Measurements from ENCODE around the gene IFNGR2.

GRCh38 chr21:33418691-33419090, 15.5 kb downstream of the IFNGR2 start:
- TF ChIP-seq CTCF (IDR thresholded peaks at IDR 0.05) (no peak), POLR2A (IDR thresholded peaks at IDR 0.05) (no peak)
